GM12872 (cell line): Measurements from ENCODE around the gene PCDHA6.

Experiments
- CTCF ChIP-seq: IDR thresholded peaks from 3 replicates; pipeline ENCODE4 v1.5.1; 2011; ENCODE audit warnings: low read depth, mild to moderate bottlenecking, low read length, moderate library complexity; ENCODE audit not compliant: insufficient read depth

Gene PCDHA6

GRCh38 chr5:140827704-140828361 lies at the start of gene PCDHA6:
PCDHA6 (plus strand) TSS chr5:140827960; CDS start chr5:140828092, 132 bp downstream.
- TF ChIP-seq CTCF = no peak

- TF ChIP-seq CTCF = no peak
Measured at GRCh38 chr5:140780512-140780911, 47.2 kb upstream of the PCDHA6 start.

GRCh38 chr5:140785905-140786686 lies 41.7 kb upstream of the PCDHA6 start, which contains the start of gene PCDHA1:
PCDHA1 (plus strand) TSS chr5:140786140.
- no peak for TF ChIP-seq CTCF

GRCh38 chr5:140791089-140791488 lies 36.7 kb upstream of the PCDHA6 start:
- no peak for TF ChIP-seq CTCF

- no peak for TF ChIP-seq CTCF
Measured at GRCh38 chr5:140794595-140795258, 33.0 kb upstream of the PCDHA6 start, which contains the start of gene PCDHA2. PCDHA2 (plus strand) TSS chr5:140794852.

GRCh38 chr5:140795259-140795641 lies 32.5 kb upstream of the PCDHA6 start:
- TF ChIP-seq CTCF = no peak

- no peak for TF ChIP-seq CTCF
Measured at GRCh38 chr5:140796718-140797095, 31.1 kb upstream of the PCDHA6 start.
